GM18870 (cell line): ENCODE results near the gene CXCR4.
"Not testable (repeated sequence)": the region's sequence is repeated elsewhere in the genome, so short reads cannot be mapped to it uniquely, and the experiment has no call there.

Source experiments
- ATAC-seq: cut with Tn5 transposase; IDR thresholded peaks from one replicate; pipeline ENCODE4 v1.9.1; 2021; ENCODE audit warnings: moderate library complexity; ENCODE audit not compliant: unreplicated experiment

CXCR4 gene

DNA sequence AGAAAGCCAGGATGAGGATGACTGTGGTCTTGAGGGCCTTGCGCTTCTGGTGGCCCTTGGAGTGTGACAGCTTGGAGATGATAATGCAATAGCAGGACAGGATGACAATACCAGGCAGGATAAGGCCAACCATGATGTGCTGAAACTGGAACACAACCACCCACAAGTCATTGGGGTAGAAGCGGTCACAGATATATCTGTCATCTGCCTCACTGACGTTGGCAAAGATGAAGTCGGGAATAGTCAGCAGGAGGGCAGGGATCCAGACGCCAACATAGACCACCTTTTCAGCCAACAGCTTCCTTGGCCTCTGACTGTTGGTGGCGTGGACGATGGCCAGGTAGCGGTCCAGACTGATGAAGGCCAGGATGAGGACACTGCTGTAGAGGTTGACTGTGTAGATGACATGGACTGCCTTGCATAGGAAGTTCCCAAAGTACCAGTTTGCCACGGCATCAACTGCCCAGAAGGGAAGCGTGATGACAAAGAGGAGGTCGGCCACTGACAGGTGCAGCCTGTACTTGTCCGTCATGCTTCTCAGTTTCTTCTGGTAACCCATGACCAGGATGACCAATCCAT is 2.7 kb downstream of the CXCR4 start:
- ATAC-seq, result no peak

DNA sequence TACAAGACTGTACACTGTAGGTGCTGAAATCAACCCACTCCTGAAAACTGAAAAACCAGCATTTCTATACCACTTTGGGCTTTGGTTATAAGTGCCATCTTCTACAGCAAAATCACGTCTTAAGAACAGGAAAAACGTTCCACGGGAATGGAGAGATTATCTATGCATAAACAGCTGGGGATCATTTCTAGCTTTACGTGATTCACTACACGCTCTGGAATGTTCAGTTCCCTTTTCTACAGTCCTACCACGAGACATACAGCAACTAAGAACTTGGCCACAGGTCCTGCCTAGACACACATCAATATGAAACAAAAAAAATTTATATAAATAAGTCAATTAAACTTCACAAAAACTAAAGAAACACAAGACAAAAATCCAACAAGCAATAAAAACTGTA is 3.6 kb downstream of the CXCR4 start:
- ATAC-seq, result no peak

DNA sequence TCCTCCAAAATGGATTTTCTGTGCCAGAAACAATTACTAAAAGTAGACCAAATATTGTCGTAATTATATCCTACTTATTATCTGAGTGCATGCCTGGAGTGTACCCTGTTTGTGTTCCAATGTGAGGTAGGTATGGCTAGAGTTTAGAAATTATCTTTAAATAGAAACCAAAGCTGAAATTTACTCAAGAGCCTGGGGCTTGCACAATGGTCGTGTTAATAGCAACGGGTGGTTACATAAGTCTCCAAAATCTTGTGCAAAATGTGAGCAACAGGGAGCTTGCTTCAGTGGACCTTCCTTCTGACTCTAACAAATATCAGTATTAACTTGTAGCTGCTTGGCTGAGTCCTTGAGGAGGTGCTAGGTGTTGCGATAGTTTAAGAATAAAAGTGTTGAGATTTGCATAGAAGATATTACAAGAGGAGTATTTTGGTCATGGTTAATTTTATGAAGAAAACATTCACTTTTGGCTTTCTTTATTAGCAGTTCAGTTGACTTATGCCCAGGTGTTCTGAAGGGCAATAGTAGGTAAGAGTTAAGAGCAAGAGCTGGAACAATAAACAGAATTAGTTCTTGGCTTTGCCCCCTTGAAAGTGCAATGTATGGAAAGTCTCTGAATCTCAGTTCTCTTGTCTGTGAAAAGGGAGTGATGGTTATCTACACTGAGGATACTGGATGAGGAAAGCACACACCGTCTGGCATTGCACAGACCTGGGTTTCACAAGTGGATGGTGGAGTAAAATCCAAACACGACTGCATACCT is 4.6 kb downstream of the CXCR4 start:
- no peak for ATAC-seq

DNA sequence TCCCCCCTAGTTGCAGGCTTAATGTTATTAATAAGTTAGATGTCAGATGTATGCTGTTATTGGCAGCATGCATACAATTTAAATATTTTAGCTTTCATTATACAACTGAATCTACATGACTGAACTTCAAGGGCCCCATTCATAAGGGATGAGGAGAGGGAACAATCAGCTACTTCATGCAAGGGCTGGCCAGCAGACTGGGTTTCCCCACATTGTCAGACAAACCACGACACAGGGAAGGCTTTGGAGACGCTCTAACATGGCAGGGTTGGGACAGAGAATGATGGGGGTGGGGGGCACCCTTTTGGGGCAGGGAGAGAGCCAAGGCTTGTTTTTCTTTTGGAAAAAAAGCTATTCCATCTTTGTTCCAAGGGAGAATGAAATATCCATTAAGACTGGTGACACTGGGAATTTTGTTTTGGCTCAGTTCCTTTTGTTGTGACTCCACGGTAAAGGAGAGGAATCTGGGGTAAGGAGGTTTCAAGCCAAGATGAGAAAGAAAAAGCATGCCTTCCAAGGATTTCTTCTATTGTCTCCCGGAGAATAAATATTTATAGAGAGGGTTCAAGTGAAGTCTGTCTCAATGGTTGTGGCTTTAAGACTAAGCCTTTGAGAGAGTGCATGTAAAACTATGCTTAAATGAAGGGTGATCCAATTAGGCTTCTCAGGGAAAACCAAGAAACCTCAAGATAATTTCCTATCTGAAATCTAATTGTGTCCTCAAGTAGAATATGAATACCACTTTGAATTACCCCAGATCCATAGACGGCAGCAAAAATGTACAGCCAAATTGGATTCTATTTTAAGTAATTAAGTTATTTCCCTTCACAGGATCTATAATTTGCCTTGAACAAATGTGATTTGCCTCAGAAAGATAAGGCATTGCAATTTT is 5.4 kb downstream of the CXCR4 start:
- no peak for ATAC-seq

DNA sequence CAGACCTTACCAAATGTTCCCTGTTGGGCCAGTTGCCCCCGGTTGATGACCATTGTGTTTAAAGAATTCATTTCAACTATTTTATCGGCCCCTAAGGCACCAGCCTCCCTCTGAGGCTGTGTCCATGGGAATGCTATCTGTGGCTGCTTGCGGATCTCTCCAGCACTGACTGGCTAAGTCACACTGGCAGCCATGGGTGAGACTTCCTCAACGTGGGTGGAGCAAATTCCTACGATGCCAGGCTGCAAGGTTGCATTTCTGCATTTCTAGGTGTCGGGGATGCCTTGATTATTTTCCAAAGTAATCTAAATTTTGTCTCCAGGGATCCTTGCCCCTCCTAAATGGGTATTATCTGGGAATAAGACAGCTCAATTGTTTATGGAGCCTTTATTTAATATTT is 6.2 kb downstream of the CXCR4 start:
- no peak for ATAC-seq

DNA sequence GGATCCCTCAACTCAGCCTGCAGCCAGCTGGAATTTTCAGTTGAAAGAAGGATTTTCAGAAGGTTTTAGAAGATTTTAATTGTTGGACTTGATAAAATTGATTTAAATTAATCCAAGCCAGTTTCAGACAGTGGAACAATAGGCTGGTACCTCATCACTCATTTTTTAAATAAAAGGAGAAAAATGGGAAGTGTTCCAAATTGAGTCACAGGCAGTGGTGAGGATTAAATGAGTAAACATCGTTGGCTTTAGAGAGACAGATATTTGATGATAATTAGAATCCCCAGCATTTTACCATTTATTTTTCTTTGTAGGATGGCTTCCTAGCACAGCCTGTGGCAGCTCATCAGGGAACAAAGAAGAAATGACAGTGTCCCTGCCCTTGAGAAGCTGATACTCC is 7.4 kb downstream of the CXCR4 start:
- no peak for ATAC-seq

DNA sequence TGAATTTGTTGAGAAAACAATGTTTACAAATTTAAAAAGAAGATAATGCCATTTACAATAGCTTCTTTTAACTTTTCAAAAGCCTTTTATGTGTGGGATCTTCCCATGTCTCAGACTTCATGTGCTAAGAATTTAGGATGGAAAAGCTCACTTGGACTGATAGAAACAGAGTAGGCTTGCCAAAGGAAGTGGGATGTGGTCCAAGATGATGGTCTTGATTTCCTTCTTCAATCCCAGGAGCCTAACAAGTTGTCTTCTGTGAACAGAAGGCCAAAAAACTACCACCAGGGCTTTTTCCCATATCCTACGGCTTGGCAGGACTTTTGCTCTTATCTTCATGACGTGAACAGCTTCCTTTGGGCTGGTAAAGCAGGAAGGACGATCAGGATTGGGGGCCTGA is 9.5 kb downstream of the CXCR4 start:
- no peak for ATAC-seq

DNA sequence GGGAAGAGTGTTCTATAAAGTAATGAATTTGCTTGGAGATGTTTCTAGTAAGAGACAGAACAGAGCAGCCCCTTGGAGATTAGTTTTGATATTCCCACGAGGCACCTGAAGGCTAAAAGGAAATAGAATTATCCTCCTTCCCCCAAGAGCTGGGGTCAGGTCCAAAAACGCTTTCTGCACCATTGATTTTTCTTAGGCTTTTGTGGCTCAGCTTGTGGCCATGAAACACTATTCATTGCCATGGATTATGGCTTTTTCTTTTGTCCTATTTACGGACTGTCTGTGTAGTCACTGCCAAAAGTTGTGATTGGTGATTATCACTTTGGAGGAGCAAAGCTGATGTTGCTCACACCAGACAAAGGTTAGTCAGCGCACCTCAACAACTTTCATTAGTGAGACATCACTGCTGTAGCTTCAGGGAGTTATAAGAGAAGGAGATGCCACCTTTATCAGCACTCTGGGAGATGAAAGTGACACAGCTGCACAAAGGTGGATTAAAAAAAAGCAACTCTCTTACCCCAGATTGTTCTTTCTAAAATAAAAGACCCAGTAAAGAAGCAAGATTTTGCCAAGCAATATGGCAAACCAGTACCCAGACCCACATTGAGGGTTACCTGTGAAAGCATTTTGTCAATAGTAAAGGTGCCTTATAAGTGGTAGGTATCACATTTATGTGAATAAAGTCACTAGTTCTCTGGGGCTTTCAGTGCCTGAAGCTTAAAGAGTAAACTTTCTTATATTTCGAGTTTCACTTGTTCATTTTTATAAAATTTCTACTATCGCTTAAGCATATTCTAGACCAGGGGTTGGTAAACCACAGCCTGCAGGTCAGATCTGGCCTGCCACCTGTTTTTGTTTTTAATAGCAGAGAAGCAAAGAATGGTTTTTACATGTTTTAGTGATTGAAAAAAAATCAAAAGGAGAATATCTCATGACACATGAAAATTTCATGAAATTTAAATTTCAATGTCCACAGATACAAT is 10.6 kb downstream of the CXCR4 start:
- ATAC-seq, result peak; percentile 70

DNA sequence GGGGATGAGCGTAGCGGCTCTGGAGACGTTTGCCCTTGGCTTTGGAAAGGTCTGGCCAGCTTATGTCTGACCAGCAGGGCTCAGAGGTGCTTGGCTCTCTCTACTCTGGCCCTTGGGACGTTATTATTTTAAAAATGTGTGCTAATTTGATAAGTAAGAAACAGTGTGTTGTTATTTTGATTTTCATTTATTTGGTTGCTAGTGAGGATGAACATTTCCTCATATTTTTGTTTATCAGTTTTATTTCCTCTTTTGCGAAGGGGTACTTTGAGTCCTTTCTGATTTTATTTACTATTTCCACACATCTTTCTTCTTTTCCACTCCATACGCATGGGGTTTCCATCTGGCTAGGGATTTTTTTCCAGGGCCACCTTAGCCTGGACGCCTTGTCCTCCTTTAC is 11.4 kb downstream of the CXCR4 start:
- ATAC-seq, result no peak

DNA sequence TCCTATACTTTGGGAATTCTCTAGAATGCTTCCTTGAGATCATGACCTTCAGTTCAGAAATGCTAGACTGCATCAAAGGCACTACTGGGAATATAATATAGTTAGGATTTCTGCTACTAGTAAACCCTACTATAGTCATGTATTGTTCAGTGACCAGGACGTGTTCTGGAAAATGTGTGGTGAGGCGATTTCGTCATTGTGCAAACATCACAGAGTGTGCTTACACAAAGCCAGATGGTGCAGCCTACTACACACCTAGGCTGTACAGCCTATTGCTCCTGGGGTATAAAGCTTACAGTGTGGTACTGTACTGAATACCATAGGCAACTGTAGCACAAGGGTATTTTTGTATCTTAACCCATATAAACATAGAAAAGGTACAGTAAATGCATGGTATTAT is 13.0 kb downstream of the CXCR4 start:
- ATAC-seq, result no peak

DNA sequence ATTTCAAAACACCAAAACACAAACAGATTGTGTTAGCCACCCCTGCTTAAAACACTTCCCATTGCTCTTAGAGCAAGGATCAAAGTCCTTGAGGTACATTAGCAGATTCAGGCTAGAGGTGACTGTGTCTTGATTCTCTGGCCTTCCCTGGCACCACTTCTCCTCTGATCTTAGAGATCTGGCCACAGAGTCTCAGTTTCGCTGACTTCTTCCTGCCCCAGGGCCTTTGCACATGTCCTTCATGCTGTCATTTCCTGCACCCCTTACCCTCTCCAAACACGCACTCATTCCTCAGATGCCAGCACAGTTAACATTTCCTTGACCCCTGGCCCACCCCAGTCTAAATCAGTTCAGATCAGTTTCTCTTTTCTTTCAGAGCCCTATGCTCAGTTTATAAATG is 16.9 kb downstream of the CXCR4 start:
- ATAC-seq, result no peak

DNA sequence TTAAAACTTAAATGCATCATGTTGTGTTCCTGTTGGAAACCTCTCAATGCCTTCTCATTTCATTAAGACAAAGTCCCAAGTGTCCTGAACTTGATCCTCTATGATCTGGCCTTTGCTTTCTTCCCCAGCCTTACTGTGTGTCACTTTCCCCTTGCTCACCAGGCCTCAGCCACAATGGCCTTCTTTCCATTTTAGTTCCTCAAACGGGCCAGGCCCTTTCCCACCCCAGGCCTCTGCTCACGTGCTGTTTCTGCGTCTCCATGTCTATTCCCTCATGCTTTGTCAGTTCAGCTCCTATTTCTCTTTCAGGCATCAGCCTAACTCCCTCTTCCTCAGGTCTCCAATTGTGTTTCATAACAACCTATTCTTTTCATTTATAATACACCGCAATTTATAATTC is 19.5 kb downstream of the CXCR4 start:
- no peak for ATAC-seq

DNA sequence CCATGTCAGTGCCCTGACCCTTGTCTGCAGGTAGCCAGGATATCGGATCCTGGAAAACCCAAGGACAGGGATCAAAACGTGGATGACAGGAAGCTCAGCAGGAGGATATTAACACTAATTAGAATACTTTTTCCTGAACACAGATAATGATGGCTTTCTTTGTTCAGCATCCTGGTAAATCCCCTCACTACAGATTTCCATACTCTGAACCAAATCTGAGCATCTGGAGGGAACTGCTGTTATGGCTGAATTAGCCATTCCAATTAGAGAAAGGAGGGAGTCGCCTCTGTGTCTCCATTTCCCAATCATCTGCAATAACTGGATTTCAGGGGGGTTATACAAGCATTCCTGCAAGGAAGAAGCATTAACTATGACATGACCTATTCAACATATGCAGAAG is 24.4 kb downstream of the CXCR4 start:
- ATAC-seq, result no peak

DNA sequence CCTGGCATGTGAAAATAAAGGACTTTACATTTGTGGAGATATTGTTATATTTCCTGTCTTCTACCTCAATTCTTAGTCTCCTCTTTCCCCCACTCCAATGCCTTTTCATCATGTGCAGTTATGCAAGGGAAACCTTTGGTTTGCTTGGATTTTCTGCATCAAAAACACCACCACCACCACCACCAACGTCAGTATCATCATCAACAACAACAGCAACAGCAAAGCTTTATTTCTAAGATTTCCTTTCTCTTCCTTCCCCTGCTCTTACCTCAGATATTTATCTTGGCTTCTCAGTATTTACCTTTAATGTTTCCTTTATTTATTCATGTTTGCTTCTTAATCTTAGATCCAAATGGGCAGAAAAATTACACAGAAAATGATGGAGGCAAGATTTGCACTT is 26.1 kb downstream of the CXCR4 start:
- ATAC-seq, result no peak

DNA sequence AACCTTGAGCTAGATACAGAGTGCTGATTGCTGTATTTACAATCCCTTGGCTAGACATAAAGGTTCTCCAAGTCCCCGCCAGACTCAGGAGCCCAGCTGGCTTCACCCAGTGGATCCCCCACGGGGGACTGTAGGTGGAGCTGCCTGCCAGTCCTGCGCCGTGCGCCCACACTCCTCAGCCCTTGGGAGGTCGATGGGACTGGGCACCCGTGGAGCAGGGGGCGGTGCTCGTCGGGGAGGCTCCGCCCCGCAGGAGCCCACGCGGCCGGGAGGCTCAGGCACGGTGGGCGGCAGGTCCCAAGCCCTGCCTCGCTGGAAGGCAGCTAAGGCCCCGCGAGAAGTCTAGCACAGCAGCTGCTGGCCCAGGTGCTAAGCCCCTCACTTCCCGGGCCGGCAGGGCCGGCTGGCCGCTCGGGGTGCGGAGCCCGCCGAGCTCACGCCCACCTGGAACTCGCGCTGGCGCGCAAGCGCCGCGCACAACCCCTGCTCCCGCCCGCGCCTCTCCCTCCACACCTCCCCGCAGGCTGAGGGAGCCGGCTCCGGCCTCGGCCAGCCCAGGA is 30.0 kb downstream of the CXCR4 start:
- not testable (repeated sequence) for ATAC-seq

DNA sequence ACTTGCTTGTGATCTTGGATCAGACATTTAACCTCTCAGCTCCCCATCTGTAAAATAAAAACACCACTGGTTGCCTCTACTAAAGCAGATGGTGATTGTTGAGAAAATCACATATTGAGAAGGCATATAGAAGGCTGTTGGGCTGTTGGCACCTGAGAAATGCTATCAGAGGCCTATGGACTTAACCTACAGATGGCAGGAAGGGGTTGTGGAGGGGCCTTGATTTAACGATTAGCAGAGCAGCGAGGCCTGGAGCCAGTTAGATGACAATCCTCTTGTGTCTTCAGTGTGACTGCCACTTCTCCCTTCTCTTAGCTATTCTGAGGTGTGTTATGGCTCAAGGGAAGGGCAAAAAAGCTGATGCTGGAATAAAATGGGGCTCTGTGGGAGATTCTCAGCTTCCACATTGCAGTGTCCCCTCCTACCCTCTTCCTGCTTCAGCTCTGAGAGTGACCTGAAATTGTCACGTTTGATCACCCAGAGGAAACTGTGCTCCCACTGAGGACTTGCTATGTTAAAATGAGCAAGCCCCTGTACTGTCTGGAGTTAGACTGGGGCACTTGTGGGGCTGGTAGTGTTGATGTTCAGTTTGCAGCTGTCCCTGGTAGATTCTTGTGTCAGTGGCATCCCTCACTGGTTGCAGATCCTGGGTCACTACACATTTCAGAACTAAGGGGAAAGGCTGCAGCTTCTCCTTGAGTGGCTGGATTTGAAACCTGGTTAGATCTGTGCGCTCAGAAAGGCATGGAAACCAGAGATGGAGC is 31.5 kb downstream of the CXCR4 start:
- no peak for ATAC-seq

DNA sequence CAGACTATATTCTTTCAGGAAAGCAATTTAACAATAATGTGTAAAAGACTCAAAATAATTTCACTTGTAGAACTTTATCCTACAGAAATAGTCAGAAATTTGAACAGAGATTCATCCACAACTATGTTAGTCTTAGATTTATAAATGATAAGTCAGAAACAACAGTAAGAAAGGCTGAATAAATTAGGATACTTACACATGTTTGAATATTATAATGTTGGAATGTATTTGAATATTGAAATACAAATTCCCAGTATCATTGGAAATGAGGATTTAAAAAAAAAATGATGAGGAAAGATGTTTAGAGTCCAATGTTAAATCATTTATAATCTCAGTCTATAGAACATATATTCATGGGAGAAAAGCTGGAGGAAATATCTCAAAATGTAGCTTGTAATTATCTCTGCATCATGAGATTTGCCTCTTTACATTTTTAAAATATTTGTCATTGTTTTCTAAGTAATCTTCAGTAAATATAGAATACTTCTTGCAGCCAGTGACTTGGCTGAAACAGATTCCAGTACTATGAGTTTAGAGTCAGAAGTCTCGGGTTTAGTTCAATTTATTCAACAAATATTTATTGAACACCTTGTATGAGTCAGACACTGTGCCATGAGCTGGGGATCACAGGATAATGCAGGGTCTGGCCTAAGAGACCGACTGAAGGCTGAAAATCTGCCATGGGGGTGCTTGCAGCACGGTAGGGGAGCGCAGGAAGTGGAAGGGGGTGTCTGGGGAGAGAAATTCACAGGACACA is 32.3 kb downstream of the CXCR4 start:
- ATAC-seq, result no peak

DNA sequence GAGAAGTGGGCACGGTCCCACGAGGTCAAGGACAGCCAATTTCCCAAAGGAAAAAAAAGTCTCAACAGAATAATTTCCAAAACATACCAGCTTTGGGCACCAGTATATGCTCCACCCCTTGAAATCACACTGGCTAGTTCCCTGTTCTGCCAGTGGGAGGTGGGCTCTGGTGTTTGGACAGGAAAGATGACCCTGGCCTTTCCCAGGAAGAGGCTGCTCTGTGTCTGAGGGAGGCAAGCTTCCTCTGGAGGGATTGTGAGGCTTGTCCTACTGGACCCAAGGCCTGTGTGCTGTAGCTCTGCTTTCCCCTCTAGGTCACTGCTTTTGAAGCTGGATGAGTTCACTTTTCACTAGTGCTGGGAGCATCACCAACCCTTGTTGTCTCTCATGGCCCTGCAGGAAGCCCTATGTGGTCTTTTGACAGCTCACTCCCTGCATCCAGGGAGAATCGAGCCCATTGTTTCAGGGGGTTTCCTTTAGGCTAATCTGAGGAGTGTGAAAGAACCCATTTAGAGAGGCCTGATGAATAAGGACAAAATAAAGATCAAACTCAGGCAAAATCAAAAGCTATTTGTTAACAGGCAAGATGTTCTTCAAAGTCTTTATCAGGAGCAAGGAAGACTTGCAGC is 36.3 kb downstream of the CXCR4 start:
- ATAC-seq, result no peak

DNA sequence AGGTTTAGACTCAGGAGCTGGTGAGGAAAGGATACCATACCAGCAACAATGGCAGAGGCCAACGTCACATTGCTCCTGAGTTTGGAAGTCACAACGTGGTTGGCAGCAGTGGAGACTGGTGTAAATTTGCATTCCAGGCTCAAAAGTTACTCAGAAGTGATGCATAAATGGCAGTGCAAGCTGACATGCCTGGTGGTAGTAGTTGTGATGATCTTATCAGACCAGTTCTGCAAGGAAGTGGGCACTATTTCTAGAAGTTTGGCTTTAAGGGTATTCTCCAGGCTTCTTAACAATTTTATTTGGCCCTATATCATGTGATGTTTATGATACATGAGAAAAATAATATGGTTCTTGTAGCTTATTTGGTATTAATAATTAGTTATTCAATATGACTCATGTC is 37.8 kb downstream of the CXCR4 start:
- ATAC-seq, result no peak
